ENCODE measurements around the gene SCUBE3. TPM values are rescaled to one million over a fixed set of nuclear protein-coding genes. Genes with fewer than 3 reads are reported as not detected.

The SCUBE3 gene
- total RNA-seq, 4 donors from 2014 or later, result 0.03 to 0.19 TPM; not detected in 2

DNA sequence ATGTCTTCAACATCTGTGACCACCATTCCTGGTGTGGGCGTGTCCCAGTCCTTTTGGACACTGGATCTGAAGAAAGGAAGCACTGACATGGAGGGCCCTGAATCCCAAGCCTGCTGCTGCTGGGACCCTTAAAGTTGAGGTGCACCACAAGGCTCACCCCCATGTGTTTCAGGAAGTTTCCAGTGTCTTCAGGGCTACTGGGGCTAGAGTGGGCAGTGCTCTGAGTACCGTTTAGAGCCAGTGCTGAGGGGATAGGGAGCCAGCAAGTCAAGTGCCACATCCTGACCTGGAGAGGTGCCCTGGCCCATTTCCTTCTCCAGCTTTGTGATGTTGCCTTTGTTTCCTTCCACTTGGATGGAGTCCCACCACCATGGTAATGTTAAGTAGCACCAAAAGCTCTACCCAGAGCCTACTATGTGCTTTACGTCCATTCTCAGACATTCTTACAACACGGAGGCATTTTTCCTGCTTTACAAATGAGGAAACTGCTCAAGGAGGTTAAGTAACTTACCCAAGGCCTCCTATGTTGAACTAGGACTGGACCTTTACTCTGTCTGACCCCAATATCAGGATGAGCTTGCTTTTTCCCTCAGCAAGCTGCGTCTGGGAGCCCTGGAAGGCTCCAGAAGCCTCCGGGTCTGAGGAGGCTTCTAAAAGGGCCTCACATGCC, 83.3 kb downstream of the SCUBE3 start:
- H3K36me3 ChIP-seq, result peaks cover 0 to 45% (median 8%) of the 10 kb centered on the region in 3 donors
- peaks cover 5 to 53% (median 26%) of the 10 kb centered on the region in 3 donors for H3K4me1 ChIP-seq
- peak overlapping the region; percentile 90 to 92 (median 90) for H3K27ac ChIP-seq
- no peak for DNase-seq
- no peaks in the 10 kb centered on the region for H3K9me3 ChIP-seq
- H3K4me3 ChIP-seq, result peak overlapping the region in 2 of 4 donors; percentile 56 to 67
- intact Hi-C loops (cut with DNase I), result no loop called here
- no peaks in the 10 kb centered on the region for H3K27me3 ChIP-seq
- TF ChIP-seq, protein P1, sequence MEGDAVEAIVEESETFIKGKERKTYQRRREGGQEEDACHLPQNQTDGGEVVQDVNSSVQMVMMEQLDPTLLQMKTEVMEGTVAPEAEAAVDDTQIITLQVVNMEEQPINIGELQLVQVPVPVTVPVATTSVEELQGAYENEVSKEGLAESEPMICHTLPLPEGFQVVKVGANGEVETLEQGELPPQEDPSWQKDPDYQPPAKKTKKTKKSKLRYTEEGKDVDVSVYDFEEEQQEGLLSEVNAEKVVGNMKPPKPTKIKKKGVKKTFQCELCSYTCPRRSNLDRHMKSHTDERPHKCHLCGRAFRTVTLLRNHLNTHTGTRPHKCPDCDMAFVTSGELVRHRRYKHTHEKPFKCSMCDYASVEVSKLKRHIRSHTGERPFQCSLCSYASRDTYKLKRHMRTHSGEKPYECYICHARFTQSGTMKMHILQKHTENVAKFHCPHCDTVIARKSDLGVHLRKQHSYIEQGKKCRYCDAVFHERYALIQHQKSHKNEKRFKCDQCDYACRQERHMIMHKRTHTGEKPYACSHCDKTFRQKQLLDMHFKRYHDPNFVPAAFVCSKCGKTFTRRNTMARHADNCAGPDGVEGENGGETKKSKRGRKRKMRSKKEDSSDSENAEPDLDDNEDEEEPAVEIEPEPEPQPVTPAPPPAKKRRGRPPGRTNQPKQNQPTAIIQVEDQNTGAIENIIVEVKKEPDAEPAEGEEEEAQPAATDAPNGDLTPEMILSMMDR (IDR thresholded peaks at IDR 0.05), result no peak
- TF ChIP-seq POLR2A (IDR thresholded peaks at IDR 0.05), result no peak
- 42 to 53% methylated on average over 3 to 5 of the region's 6 CpGs for WGBS, 2 donors

DNA sequence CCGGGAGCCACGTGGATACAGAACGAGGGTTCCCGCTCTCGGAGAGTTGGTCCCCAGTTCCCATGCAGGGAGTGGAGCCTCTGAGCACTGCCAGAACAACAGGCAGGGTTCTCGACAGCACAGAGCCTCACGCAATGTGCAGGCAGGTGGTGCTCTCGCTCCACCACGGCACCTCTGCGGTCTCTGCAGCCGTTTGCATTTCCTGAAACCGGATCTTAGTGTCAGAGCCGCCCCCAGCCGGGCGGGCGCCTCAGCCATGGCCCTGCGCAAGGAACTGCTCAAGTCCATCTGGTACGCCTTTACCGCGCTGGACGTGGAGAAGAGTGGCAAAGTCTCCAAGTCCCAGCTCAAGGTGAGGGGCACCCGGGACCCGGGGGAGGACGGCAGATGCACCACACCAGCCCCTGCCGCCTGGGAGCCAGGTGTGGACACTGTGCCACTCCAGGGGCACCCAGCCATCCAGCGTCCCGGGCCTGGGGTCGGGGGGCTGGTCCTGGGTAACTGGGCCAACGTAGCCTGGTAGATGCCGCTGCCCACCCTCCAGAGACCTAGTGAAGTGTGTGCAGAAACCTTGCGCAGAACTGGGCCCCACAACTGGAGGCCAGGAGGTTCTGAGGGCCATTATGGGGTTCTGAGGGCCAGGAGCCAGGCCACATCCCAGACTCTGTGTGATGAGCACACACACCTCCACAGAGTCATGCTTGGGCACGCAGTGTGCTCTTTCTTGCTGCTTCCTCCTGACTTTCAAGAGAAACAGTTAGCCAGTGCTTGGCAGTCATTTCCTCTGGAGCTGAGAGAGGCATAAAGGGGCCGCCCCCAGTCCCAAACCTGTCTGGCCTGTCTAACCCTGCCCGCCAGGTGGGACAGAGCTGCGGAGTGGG, 84.1 kb downstream of the SCUBE3 start, which contains the start of gene DEF6:
Gene DEF6, plus strand, starts transcription at position 218 of the 881 bp plus-strand sequence. Its CDS starts 39 bp downstream, at position 257.
- Histone ChIP-seq H3K27ac (peak within 1 kb of the TSS; percentile 90 to 92 (median 90)), H3K27me3 (no peaks in the 10 kb centered on the region), H3K9me3 (no peaks in the 10 kb centered on the region), H3K4me1 (peaks cover 5 to 61% (median 34%) of the 10 kb centered on the region in 3 donors), H3K36me3 (peaks cover 0 to 37% (median 2%) of the 10 kb centered on the region in 3 donors), H3K4me3 (peak within 1 kb of the TSS; percentile 42 to 67 (median 58))
- intact Hi-C loops (cut with DNase I), result no loop called here
- WGBS, 2 donors, result 0 to 15% methylated on average over 2 of the region's 35 CpGs
- peak; percentile 48 for DNase-seq
- TF ChIP-seq POLR2A (IDR thresholded peaks at IDR 0.05), result peak in 1 of 4 donors; percentile 85
- TF ChIP-seq, protein P1 (IDR thresholded peaks at IDR 0.05), result peak; percentile 71 to 98 (median 91)

DNA sequence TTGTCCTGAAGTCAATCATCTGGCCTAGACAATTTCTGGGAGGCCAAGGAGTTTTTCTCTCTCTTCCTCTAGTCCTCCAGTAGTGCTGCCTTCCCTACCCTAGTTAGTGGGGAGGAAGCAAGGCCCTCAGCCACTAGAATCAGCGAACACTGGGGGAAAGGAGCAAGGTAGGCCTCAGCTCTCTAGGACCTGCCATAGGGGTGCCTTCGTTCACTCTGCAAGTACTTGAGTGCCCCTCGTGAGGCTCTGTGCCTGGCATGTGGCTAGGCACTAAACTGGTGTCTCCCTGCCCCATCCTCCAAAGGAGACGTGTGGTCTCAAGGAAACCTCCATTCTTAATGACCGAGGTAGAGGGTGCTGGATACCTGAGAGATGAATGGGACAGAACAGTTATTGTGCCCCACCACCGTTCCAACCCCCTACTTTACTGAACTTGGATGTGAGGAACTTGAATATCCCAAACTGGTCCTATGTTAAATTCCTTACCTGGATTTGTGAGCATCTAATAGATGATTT, 84.9 kb downstream of the SCUBE3 start:
- intact Hi-C loops (cut with DNase I), result no loop called here
- Histone ChIP-seq H3K36me3 (peaks cover 0 to 29% (median 0%) of the 10 kb centered on the region in 3 donors), H3K4me1 (peaks cover 5 to 69% (median 41%) of the 10 kb centered on the region in 3 donors), H3K4me3 (peak overlapping the region; percentile 42 to 67 (median 58)), H3K27me3 (no peaks in the 10 kb centered on the region), H3K27ac (peak overlapping the region; percentile 90 to 92 (median 90)), H3K9me3 (no peaks in the 10 kb centered on the region)
- WGBS, 2 donors, result 37 to 39% methylated on average over 2 to 5 of the region's 6 CpGs
- no peak for DNase-seq
- no peak for TF ChIP-seq POLR2A (IDR thresholded peaks at IDR 0.05)
- TF ChIP-seq, protein P1 (IDR thresholded peaks at IDR 0.05), result no peak

DNA sequence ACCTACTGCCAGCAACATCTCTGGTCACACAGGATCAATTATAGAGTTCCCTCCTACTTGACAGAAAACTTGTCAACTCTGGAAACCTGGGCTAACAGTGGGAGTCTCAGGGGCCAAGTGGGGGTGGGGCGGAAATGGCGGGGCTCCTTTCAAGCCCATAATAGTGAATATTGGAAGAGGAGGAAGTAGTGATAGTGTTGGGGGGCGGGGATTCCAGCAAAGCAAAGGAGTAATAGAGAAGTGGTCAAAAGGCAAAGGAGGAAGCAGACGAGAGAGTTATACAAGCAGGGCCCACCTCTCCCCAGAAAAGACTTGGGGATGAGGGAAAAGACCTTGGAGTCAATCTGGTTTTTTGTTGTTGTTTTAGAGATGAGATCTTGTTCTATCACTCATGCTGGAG, 85.9 kb downstream of the SCUBE3 start:
- TF ChIP-seq POLR2A (IDR thresholded peaks at IDR 0.05), result no peak
- TF ChIP-seq, protein P1 (IDR thresholded peaks at IDR 0.05), result no peak
- peak overlapping the region in 3 of 4 donors; percentile 56 to 67 (median 61) for H3K4me3 ChIP-seq
- H3K27ac ChIP-seq, result peak overlapping the region; percentile 90 to 92 (median 90)
- no peak for DNase-seq
- H3K36me3 ChIP-seq, result peaks cover 0 to 26% (median 0%) of the 10 kb centered on the region in 3 donors
- H3K27me3 ChIP-seq, result no peaks in the 10 kb centered on the region
- intact Hi-C loops (cut with DNase I), result no loop called here
- WGBS, 2 donors, result 60 to 62% methylated on average over 4 of the region's 4 CpGs
- peaks cover 9 to 79% (median 50%) of the 10 kb centered on the region in 3 donors for H3K4me1 ChIP-seq
- no peaks in the 10 kb centered on the region for H3K9me3 ChIP-seq
